PC-3 (cell line): ENCODE results near the gene TEX29.

Experiments
- EZH2 ChIP-seq: fragments of 300-600 bp; sonication (generic); IDR thresholded peaks from one replicate; pipeline ENCODE4 v1.6.1; 2017; ENCODE audit warnings: antibody characterized with exemption, mild to moderate bottlenecking, low read length; ENCODE audit not compliant: unreplicated experiment
- EZH2phosphoT487 ChIP-seq: fragments of 300-600 bp; sonication (generic); IDR thresholded peaks from 2 replicates; pipeline ENCODE4 v1.6.1; 2018; ENCODE audit warnings: mild to moderate bottlenecking, antibody characterized with exemption, low read length, borderline replicate concordance
- TF ChIP-seq, protein P1 (sequence below): fragments of 300-600 bp; sonication (generic); conservative IDR thresholded peaks from 2 replicates; pipeline ENCODE4 v1.5.1; 2017; ENCODE audit warnings: antibody characterized with exemption, low read depth, mild to moderate bottlenecking, low read length

DNA sequence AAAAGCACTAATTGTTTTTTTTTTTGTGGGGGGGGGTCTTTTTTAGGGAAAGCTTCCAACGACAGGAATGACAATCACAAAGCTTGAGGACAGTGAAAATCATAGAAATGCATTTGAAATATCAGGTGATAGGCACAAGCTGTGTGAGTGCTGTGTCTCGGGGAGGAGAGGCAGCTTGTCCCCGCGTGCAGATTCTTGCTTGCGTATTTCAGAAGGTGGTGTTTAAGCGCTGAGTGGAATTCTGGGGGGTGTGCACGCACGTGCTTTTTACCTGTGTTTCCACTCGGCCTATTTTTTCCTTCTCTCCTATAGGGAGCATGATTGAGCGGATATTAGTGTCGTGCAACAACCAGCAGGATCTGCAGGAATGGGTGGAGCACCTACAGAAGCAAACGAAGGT is 40.2 kb upstream of the TEX29 start:
- TF ChIP-seq, protein P1, sequence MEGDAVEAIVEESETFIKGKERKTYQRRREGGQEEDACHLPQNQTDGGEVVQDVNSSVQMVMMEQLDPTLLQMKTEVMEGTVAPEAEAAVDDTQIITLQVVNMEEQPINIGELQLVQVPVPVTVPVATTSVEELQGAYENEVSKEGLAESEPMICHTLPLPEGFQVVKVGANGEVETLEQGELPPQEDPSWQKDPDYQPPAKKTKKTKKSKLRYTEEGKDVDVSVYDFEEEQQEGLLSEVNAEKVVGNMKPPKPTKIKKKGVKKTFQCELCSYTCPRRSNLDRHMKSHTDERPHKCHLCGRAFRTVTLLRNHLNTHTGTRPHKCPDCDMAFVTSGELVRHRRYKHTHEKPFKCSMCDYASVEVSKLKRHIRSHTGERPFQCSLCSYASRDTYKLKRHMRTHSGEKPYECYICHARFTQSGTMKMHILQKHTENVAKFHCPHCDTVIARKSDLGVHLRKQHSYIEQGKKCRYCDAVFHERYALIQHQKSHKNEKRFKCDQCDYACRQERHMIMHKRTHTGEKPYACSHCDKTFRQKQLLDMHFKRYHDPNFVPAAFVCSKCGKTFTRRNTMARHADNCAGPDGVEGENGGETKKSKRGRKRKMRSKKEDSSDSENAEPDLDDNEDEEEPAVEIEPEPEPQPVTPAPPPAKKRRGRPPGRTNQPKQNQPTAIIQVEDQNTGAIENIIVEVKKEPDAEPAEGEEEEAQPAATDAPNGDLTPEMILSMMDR: no peak
- no peak for TF ChIP-seq EZH2
- no peak for TF ChIP-seq EZH2phosphoT487
